ENCODE data around the gene IL17RE.
"Not testable (repeated sequence)": the region's sequence is repeated elsewhere in the genome, so short reads cannot be mapped to it uniquely, and the experiment has no call there.

Gene IL17RE

DNA sequence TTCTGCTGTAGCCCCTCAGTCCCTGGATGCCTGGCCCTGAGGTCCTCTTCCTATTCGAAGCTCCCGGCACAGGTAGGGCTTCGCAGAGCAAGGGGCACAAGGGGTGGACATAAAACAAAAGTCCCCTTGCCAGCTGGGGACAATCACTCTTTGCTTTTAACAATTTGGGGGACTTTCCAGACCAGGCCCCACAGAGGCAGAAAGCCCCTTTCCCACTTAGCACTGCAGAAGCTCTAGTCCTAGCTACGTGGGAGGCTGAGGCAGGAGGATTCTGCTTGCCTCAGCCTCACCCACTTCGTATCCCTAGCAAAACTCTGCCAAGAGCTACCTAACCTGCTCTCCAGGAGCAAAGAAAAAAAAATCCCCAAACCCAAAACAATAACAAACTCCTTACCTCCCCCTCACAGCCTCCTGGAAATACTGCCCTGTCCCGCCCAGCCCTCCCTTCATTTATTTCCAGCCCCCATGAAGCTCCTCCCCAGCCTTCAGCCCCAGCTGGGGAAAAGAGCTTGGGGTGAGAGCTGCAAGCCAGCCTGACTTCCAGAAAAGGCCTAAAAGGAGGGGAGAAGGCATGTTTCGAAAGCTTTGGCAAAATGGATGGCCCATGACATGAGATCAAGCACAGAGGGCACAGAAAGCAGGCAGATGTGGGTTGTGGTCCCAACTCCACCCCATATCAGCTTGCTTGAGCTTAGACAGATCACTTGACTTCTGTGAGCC lies 22.7 kb upstream of the IL17RE start, which contains the start of gene CIDEC:
CIDEC (minus strand) TSS at position 424 of the 720 bp plus-strand sequence. CDS start 1,767 bp downstream, outside the sequence.
- DNase-seq (ENCODE audit: low spot score): no peak

DNA sequence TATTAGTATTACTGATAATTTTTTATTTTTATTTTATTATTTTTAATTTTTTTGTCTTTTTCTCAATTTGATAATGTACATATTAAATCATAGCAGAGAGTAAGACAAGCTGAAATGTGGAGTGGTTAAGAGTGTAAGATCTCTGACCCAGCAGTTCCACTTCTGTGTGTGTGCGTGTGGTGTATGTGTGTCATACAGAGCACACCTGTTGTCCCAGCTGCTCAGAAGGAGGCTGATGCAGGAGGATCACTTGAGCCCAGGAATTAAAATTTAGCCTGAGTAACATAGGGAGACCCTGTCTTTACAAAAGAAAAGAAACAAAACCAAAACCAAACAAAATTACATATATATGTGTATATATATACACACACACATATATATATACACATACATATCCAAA lies 21.2 kb upstream of the IL17RE start:
- no peak for DNase-seq (ENCODE audit: low spot score)

DNA sequence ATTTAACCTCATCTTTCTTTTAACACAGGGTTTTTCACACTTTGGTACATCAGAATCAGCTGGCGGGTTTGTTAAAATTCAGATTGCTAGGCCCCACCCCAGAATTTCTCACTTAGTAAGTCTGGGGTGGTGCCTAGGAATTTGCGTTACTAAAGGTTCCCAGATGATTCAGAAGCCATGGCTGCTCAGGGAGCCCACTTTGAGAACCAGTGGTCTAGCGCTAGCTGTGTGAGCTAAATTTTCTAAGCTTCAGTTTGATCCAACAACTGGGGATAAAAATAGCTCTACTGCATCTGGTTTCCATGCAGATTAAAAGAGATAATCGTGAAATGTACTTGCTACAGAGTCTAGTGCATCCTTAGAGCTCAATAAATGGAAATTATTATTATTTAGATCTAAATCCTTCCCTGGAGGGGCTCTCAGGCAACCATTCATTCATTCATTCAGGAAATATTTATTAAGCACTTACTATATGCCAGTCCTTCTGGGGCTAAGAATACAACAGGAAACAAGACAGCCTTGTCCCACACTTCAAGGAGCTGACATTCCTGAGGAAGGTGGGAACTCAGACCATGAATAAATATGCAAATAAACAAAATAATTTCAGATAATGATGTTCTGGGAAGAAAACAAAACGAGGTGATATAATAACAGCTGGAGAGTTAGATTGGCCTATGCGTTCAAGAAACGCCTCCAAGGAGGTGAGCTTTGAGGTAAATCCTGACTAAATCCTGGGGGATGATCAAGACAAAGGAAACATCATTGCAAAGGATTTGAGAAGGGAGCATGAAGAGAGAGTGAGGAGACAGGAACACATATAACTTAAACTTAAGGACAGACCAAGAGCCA lies 18.7 kb upstream of the IL17RE start:
- DNase-seq (ENCODE audit: low spot score): no peak

DNA sequence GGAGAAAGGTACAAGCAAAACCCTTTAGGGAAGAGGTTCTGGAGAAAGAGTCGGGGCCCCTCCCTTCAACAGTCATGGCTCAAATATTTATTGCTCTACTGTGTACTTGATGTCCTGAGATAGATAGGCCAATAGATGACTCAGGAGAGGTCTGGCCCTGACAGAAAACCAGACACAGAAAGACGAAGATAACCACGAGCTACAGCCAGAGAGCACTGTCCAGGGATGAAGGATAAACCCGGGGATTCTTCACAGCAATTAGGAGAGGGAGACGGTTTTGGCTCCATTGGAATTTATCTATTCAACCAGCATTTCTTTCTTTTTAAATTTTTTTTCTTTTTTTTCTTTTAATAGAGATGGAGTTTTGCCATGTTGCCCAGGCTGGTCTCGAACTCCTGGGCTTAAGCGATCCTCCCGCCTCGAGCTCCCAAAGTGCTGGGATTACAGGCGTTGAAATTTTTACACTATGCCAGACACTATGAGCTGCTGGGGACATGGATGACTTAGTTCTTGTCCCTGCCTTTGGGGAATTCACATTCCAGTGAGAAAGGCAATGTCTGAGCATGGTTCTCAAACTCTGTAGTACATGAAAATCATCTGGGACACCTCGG lies 18.0 kb upstream of the IL17RE start:
- no peak for DNase-seq (ENCODE audit: low spot score)

DNA sequence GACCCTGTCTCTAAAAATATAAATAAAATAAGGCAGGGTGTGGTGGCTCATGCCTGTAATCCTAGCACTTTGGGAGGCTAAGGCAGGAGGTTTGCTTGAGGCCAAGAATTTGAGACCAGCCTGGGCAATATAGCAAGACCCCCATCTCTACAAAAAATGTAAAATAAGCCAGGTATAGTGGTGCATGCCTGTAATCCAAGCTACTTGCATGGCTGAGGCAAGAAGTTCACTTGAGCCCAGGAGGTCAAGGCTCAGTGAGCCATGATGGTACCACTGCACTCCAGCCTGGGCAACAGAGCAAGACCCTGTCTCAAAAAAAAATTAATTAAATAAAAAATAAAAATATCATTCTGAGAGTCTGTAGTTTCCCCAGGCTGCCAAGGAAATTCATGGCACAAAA lies 16.3 kb upstream of the IL17RE start:
- no peak for DNase-seq (ENCODE audit: low spot score)

DNA sequence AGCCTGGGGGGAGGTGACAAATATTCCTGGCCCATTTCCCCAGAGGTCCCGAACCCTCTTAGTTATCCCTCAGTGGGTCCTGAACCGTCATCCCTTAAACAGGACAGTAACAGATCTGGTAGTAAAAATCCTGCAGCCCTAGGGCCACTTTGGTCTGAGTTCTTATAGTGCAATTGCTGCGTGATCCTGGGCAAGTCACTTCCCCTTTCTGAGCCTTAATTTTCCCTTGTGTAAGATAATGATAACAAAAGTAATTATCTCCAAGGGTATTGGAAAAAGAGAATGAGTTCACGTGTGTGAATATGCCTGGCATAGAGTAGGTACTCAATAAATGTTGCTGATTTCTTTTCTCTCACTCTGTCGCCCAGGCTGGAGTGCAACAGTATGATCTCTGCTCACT lies 15.2 kb upstream of the IL17RE start:
- no peak for DNase-seq (ENCODE audit: low spot score)

DNA sequence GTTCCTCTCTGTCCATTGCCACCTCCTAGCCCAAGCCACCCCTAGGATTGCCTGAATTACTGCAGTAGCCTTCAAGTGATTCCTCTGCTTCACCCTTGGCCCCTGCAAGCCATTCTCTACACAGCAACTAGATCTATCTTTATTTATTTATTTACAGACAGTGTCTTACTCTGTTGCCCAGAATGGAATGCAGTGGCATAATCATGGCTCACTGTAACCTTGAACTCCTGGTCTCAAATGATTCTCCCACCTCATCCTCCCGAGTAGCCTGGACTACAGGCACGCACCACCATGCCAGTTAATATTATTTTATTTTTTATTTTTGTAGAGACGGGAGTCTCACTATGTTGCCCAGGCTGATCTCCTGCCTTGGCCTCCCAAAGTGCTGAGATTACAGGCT lies 14.1 kb upstream of the IL17RE start:
- DNase-seq (ENCODE audit: low spot score): no peak

DNA sequence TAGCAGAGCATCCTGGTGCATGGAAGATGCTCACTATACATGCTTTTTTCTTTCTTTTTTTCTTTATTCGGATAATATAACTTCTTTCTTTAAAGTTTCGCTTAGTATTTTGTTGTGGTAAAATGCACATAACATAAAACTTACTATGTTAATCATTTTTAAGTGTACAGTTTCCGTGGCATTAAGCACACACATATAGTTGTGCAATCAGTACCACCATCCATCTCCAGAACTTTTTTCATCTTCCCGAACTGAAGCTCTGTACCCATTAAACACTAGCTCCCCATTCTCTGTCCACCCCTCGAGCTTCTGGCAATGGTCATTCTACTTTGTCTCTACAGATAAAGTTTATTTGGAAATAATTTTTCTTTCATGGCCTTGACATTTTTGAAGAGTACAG lies 13.2 kb upstream of the IL17RE start:
- DNase-seq (ENCODE audit: low spot score): no peak

DNA sequence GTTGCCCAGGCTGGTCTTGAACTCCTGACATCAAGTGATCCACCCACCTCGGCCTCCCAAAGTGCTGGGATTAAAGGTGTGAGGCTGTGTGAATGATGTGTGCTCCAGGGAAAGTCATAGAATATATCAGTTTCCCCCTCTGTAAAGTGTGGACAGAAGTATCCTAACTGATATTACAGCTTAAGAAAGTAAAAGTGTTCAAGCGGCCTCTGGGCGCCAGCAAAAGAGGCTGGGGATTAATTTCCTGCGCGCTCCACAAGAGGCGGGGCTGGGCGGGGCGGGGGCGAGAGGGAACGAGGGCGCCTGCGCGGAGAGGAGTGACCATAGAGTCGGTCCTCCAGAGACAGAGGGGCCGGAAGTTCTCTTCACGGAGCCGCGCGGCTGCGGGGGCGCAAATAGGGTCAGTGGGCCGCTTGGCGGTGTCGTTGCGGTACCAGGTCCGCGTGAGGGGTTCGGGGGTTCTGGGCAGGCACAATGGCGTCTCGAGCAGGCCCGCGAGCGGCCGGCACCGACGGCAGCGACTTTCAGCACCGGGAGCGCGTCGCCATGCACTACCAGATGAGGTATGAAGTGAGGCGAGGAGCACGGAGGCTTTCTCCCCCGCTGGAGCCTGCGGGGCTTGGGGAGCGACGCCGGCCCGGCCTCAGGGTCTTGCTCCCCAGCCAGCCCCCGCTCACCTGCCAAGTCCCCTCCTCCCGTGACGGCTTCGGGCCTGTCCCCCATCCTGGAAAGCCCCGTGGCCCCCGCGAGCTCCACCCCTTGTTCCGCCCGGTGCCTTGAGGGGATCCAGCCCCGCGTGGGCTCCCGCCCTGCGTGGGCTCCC lies 12.2 kb upstream of the IL17RE start, which contains the start of gene JAGN1:
JAGN1 (plus strand) TSS at position 362 of the 823 bp plus-strand sequence; CDS start at position 475, 113 bp downstream.
- peak; percentile 89 for DNase-seq (ENCODE audit: low spot score)

DNA sequence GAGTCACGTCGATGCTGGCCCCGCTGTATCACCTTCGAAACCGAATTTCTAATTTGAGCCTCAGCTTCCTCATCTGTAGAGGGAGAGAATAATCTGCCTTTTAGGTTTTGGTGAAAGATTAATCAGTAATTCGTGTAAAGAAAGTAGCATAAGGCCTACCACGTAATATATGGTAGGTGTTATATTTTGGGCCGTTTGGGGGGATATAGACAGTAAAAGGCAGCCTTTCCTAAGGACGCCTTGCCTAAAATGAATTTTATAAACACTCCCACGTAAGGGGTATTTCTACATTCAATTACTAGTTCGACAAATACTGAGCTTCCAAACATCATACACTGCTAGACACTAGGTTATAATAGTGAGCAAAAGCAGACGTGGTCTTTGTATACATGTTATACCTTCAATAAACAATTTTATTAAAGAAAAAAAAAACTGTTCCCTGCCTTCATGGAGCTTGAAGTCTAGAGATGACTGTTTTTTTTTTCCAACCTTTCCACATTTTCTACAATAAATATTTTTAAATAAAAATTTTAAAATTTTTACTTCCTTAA lies 11.5 kb upstream of the IL17RE start:
- no peak for DNase-seq (ENCODE audit: low spot score)

DNA sequence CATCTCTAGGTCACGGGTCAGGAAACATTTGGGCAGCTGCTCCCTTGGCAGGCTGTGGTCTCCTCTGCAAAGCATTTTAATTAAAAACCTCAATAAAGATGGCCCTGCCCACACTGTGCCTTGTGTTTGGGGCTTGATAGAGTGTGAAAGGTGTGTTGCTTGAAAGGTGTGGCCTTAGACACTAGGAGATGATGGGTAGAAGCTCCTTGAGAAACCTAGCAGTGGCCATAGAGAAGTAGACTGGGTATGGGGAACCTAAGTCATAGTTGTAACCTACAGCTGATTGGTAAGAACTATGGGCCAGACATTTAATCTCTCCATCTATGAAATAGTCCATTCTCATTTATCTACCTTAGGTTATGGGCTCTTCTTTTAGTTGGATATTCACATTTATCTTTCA lies 8.9 kb upstream of the IL17RE start:
- no peak for DNase-seq (ENCODE audit: low spot score)

DNA sequence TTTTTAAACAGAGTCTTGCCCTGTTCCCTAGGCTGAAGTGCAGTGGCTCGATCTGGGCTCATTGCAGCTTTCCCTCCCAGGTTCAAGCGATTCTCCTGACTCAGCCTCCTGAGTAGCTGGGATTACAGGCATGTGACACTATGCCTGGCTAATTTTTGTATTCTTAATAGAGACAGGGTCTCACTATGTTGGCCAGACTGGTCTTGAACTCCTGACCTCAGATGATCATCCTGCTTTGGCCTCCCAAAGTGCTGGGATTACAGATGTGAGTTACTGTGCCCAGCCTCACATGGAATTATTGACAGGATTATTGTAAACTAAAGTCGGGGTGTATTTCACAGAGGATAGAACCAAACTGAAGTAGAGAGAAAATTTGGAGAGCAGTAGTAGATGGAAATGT lies 6.9 kb upstream of the IL17RE start:
- DNase-seq (ENCODE audit: low spot score): not testable (repeated sequence)

DNA sequence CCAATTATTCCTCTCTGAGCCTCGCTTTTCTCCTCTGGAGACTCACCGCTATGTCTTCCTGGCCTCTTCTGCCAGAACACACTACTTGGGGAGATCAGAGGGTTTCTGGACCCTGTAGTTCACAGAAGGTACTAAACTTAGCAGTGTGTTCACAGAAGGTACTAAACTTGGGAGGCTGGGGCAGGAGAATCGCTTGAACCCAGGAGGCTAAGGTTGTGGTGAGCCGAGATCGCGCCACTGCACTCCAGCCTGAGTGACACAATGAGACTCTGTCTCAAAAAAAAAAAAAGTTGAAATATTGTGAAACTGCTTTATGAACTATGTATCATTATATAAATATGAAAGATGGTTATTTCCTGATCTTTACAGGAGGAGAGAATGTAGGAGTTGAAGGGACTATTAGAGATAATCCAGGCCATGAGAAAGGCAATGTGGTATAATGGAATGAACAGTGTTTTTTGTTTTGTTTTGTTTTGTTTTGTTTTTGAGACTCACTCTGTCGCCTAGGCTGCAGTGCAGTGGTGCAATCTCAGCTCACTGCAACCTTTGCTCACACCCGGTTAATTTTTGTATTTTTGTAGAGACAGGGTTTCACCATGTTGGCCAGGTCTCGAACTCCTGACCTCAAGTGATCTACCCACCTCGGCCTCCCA lies 5.8 kb upstream of the IL17RE start:
- DNase-seq (ENCODE audit: low spot score): not testable (repeated sequence)

DNA sequence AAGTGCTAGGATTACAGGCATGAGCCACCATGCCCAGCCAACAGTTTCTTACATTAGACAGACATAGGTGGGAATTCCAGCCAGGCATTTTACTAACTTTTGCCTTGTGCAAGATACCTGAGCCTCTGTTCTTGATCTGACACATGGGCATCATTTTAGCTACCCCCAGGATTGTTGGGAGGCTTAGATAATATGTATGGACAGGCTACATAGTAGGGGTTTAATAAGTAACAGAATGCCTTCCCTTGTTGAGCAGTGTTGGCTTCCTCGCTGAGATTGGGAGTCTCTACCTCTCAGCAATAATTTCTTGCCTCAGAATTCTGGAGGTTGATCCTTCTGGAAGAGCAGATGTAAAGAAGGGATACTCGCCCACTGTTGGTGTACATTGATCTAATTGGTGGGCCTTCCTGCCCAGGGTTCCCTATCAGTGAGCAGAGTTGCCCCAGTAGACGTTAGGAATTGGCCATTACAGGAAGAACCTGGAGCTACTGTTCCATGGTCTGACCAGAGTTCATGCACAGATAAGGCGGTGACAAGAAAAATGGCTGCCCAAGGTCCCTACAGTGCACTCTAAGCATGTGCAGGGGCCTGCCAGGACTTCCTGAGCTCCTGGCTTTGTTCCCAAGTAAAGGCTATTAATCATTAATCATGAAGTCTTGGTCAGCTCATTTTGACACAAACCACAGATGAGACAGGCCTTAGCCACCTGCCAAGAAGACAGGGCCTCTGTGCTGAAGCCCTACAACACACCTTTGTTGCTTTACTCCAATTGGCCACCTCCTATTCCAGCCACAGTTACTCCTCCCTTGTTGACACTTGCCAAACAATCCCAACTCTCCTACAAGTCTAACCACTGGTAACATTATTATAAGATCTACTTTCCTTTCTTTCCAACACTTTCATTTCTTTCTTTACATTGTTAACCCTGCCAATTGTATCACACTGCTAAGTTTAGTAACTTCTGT lies 5.0 kb upstream of the IL17RE start:
- no peak for DNase-seq (ENCODE audit: low spot score)

DNA sequence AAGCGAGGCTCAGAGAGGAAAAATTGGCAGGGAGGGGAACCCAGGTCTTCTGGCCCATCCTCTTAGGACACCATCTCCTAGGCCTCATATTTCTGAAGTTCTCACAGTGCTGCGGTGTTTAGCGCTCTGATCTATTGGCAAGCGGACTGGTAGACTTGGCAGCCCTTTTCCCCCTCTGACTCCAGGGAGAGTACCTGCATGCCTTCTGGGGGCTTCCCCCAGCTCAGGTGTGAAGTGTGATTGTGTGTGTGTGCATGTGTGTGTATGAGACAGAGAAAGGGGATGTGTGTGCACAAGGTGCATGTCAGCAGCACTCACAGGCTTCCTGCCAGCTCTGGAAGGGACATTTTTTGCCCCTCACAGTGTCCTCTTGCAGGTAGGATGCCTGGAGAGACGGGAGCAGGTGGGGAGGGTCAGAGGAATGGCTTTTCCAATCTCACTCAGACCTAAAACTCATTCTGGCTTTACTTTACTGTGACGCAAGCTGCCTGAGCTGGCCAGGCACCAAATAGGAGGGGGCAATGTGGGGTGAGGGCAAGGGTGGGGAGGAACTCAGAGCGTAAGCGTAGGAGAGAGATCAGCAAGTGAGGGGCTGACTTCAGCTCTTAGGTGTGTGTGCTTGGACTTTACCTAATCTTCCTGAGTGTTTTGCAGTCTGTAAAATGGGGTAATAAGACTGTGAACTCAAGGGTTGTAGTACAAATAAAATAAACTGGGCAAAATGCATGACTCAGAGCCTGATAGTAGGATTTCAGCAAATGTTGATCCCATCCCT lies 4.0 kb upstream of the IL17RE start:
- no peak for DNase-seq (ENCODE audit: low spot score)

DNA sequence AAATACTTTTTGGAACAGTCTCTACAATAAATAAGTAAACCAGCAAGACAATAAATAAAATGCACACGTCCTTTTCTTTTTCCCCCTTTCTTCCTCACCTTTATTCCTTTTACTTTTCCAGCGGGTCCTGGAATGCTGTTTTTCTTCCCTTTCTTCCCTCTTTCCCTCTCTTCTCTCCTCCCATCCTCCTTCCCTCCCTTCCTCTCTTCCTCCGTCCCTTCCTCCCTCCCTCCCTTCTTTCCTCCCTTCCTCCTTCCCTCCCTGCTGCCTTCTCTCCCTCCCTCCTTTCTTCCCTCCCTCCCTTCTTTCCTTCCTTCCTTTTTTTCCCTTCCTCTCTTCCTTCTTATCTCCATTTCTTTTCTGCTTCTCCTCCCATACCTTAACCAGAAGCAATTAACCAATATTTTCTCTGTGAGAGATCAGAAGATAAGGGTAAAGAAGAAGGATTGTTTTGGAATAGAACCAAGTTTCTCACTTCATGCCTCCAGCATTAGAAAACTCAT lies 3.3 kb upstream of the IL17RE start:
- DNase-seq (ENCODE audit: low spot score): no peak

DNA sequence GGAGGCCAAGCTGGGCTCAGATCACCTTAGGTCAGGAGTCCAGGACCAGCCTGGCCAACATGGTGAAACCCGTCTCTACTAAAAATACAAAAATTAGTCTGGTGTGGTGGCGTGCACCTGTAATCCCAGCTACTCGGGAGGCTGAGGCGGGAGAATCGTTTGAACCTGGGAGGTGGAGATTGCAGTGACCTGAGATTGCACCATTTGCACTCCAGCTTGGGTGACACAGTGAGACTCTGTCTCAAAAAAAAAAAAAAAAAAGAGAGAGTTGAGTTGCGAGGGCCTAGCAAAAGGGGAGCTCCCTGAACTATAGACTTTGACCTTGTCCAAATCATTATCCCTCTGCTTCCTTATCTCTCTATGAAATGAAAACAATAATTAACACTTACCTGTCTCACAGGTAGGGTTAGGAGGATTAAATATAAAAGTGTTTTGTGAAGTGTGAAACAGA lies 1.7 kb upstream of the IL17RE start:
- not testable (repeated sequence) for DNase-seq (ENCODE audit: low spot score)

DNA sequence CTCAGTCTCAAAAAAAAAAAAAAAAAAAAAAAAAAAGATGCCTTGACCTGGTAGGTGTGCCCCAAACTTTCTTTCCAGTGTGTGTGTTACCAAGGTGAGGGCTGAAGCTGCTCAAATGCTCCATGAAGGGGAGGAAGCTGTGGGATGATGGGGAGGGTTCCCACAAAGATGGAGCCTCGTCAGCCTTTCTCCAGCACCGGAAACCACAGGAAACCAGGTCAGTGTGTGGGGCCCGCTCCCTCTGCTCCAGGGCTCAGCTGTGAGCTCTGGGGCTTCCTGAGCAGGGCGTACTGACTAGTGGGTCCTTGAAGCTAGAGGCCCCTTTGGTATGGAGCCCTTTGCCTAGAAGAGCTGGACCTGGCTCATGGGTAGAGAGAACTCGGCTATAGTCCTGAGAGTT lies 681 bp upstream of the IL17RE start:
- no peak for DNase-seq (ENCODE audit: low spot score)

DNA sequence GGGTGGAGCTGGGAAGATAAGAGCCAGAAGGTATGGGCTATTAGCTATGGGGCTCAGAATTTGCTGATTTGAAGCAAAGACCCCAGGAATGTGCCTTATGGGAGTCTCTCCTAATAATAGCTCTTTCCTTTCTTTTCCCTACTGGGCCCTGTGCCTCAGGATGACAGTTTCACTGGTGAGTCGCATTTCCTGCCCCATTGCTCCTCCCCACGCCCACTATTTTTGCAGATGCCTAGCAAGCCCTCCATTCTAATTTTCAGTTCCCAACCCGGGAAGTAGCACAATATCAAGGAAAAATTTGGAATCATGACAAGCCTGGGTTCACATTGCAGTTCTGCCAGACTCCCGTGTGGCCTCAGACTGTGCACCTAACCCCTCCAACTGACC lies 583 bp downstream of the IL17RE start:
- DNase-seq (ENCODE audit: low spot score): peak; percentile 39

Data from cerebellar cortex (tissue), 1 donor.